Keratinocyte (primary cell): Measurements from ENCODE around the gene CASTOR1. TPM values are rescaled to one million over a fixed set of nuclear protein-coding genes. Genes with fewer than 3 reads are reported as not detected.

Experiments used
- DNase-seq: peaks from one replicate; pipeline ENCODE4 v3.0.0-alpha.2; 2011; ENCODE audit warnings: low read depth, missing footprints, low spot score
- FAIRE-seq: peaks from 2 replicates; lab custom pipeline; 2011; peaks lifted over from hg19 to GRCh38; lab: Jason Lieb, UNC
- H2AFZ ChIP-seq: 2 replicates; pipeline ENCODE4 v1.6.0; 2012; ENCODE audit warnings: low read length, control low read depth, inconsistent platforms; ENCODE audit not compliant: control insufficient read depth
- H3K27ac ChIP-seq: 2 replicates; pipeline ENCODE4 v1.5.1; 2011; ENCODE audit warnings: low read length; ENCODE audit not compliant: control insufficient read depth, insufficient read depth
- H3K27me3 ChIP-seq: 3 replicates; pipeline ENCODE4 v1.6.0; 2011; ENCODE audit warnings: low read length; ENCODE audit not compliant: control insufficient read depth, insufficient read depth; ENCODE audit errors: extremely low read depth
- H3K36me3 ChIP-seq, 2 experiments: 2 replicates in 1 of 2; 3 replicates in 1 of 2; pipeline ENCODE4 v1.5.1; 2011; ENCODE audit warnings: low read length in 2 of 2, mild to moderate bottlenecking in 1 of 2; ENCODE audit not compliant: control insufficient read depth in 2 of 2, insufficient read depth in 2 of 2; ENCODE audit errors: extremely low read depth in 1 of 2
- H3K4me1 ChIP-seq: 3 replicates; pipeline ENCODE4 v1.5.1; 2011; ENCODE audit warnings: low read length; ENCODE audit not compliant: control insufficient read depth, insufficient read depth; ENCODE audit errors: extremely low read depth
- H3K4me2 ChIP-seq: 3 replicates; pipeline ENCODE4 v1.6.0; 2011; ENCODE audit warnings: low read depth, low read length; ENCODE audit not compliant: control insufficient read depth, insufficient read depth; ENCODE audit errors: extremely low read depth
- H3K4me3 ChIP-seq, 3 experiments: fragments of 200-600 bp in 1 of 3; sonication (generic) in 1 of 3; 2 replicates in 2 of 3; 3 replicates in 1 of 3; pipeline ENCODE4 v1.5.1; 2011 to 2016; ENCODE audit warnings: low read length in 3 of 3, mild to moderate bottlenecking in 3 of 3, control low read depth in 2 of 3, inconsistent platforms in 1 of 3, low read depth in 1 of 3, mixed read lengths in 1 of 3, mixed run types in 1 of 3, moderate library complexity in 1 of 3; ENCODE audit not compliant: control insufficient read depth in 2 of 3, insufficient read depth in 2 of 3; ENCODE audit errors: extremely low read depth in 1 of 3
- H3K79me2 ChIP-seq: 2 replicates; pipeline ENCODE4 v1.6.0; 2012; ENCODE audit warnings: low read length; ENCODE audit not compliant: control insufficient read depth, insufficient read depth
- H3K9ac ChIP-seq: 3 replicates; pipeline ENCODE4 v1.6.0; 2011; ENCODE audit warnings: low read length; ENCODE audit not compliant: control insufficient read depth, insufficient read depth; ENCODE audit errors: extremely low read depth
- H3K9me1 ChIP-seq: 3 replicates; pipeline ENCODE4 v1.6.0; 2011; ENCODE audit warnings: low read length; ENCODE audit not compliant: control insufficient read depth, insufficient read depth; ENCODE audit errors: extremely low read depth
- H3K9me3 ChIP-seq: 2 replicates; pipeline ENCODE4 v1.5.1; 2012; ENCODE audit warnings: low read depth, low read length; ENCODE audit not compliant: control insufficient read depth
- H4K20me1 ChIP-seq: 3 replicates; pipeline ENCODE4 v1.6.0; 2011; ENCODE audit warnings: low read length; ENCODE audit not compliant: control insufficient read depth, insufficient read depth; ENCODE audit errors: extremely low read depth
- CTCF ChIP-seq, 3 experiments: IDR thresholded peaks in 1 of 3; conservative IDR thresholded peaks in 1 of 3; optimal IDR thresholded peaks in 1 of 3; 2 replicates in 2 of 3; 3 replicates in 1 of 3; pipeline versions ENCODE3 to v1.5.1; 2011; ENCODE audit warnings: low read length in 3 of 3, mild to moderate bottlenecking in 3 of 3, moderate library complexity in 2 of 3, control low read depth in 1 of 3, inconsistent platforms in 1 of 3; ENCODE audit not compliant: insufficient read depth in 2 of 3; ENCODE audit errors: extremely low read depth in 1 of 3
- EZH2 ChIP-seq: IDR thresholded peaks from one replicate; pipeline ENCODE4 v1.6.1; 2012; ENCODE audit warnings: inconsistent platforms, mild to moderate bottlenecking, low read length, moderate library complexity
- dilution Hi-C: fragments of 300-500 bp; cut with MboI; formaldehyde crosslinking; loops from one replicate; pipeline ENCODE4 v1.7.0; 2020; ENCODE audit warnings: low sequenced_read_pairs; ENCODE audit not compliant: extremely low pct_ligation_motif_present
- polyA plus RNA-seq, 5 experiments: library from polyadenylated mRNA; depleted of rRNA in 3 of 5; stranded (reverse) in 3 of 5; stranded (forward) in 1 of 5; unstranded in 1 of 5; fragments of >200 nt; gene quantifications; 1 replicate in 1 of 5; 2 replicates in 3 of 5; 3 replicates in 1 of 5; pipeline versions ENCODE4 v1.2.1 to v1.2.3, GENCODE V29; 2011 to 2012; ENCODE audit warnings: missing spikeins in 2 of 5, low read depth in 1 of 5, low replicate concordance in 1 of 5

Gene CASTOR1
- polyA plus RNA-seq, 1 donor (not counting 4 experiments of a cell fraction or from before 2014, with no cell fraction given), result 9.1 TPM

GRCh38 chr22:30306627-30307011, 17.3 kb upstream of the CASTOR1 start:
- H3K27ac ChIP-seq, result no peak overlapping the region
- no peak for DNase-seq
- H4K20me1 ChIP-seq, result peaks cover 8% of the 10 kb centered on the region
- no peak overlapping the region for H3K4me2 ChIP-seq
- H3K9me3 ChIP-seq, result no peaks in the 10 kb centered on the region
- dilution Hi-C loops, result no loop called here
- no peaks in the 10 kb centered on the region for H3K27me3 ChIP-seq
- FAIRE-seq, result no peak
- peaks cover 41% of the 10 kb centered on the region for H3K79me2 ChIP-seq
- no peak overlapping the region for H2AFZ ChIP-seq
- H3K4me3 ChIP-seq, result no peak overlapping the region
- peaks cover 93% of the 10 kb centered on the region for H3K4me1 ChIP-seq
- H3K9ac ChIP-seq, result no peak overlapping the region
- H3K36me3 ChIP-seq, result peaks cover 2 to 12% of the 10 kb centered on the region in 2 experiments
- peaks cover 15% of the 10 kb centered on the region for H3K9me1 ChIP-seq
- TF ChIP-seq CTCF (optimal IDR thresholded peaks at IDR 0.05 in 1 of 3, IDR thresholded peaks at IDR 0.05 in 1 of 3, conservative IDR thresholded peaks at IDR 0.05 in 1 of 3; ENCODE audit: extremely low read depth in 1 of 3, insufficient read depth in 2 of 3, low read length in 3 of 3), result no peak

- H3K4me2 ChIP-seq, result peak overlapping the region; percentile 60
- H3K9me3 ChIP-seq, result no peaks in the 10 kb centered on the region
- peak; percentile 32 for FAIRE-seq
- H2AFZ ChIP-seq, result no peak overlapping the region
- dilution Hi-C loops, result no loop called here
- H3K36me3 ChIP-seq, result peaks cover 5 to 17% of the 10 kb centered on the region in 2 experiments
- no peak for DNase-seq
- peak overlapping the region; percentile 66 for H3K27ac ChIP-seq
- peaks cover 42% of the 10 kb centered on the region for H3K79me2 ChIP-seq
- no peak for TF ChIP-seq CTCF (optimal IDR thresholded peaks at IDR 0.05 in 1 of 3, IDR thresholded peaks at IDR 0.05 in 1 of 3, conservative IDR thresholded peaks at IDR 0.05 in 1 of 3; ENCODE audit: extremely low read depth in 1 of 3, insufficient read depth in 2 of 3, low read length in 3 of 3)
- no peak for TF ChIP-seq EZH2
- H4K20me1 ChIP-seq, result peaks cover 3% of the 10 kb centered on the region
- peak overlapping the region; percentile 24 for H3K9ac ChIP-seq
- H3K27me3 ChIP-seq, result no peaks in the 10 kb centered on the region
- no peak overlapping the region for H3K4me3 ChIP-seq
- peaks cover 15% of the 10 kb centered on the region for H3K9me1 ChIP-seq
- peaks cover 93% of the 10 kb centered on the region for H3K4me1 ChIP-seq
Observed at GRCh38 chr22:30305906-30306626, 16.8 kb upstream of the CASTOR1 start.
